Prostate gland (tissue), 2 donors: ENCODE measurements around the gene KDM8. TPM values are rescaled to one million over a fixed set of nuclear protein-coding genes. Genes with fewer than 3 reads are reported as not detected.
"Not testable (repeated sequence)": the region's sequence is repeated elsewhere in the genome, so short reads cannot be mapped to it uniquely, and the experiment has no call there.

Experiments used
- DNase-seq: peaks from one replicate; pipeline ENCODE4 v3.0.0-alpha.2; 2019; ENCODE audit warnings: low spot score
- H3K27ac ChIP-seq, 2 donors: fragments of 200-600 bp; sonication (generic); 2 replicates each; pipeline ENCODE4 v1.5.1; 2017 to 2019
- H3K27me3 ChIP-seq: fragments of 200-600 bp; sonication (generic); replicated peaks from 2 replicates; pipeline ENCODE4 v1.5.1; 2019; ENCODE audit not compliant: insufficient read depth
- H3K36me3 ChIP-seq, 2 donors: fragments of 200-600 bp; sonication (generic); 1 replicate in 1 of 2; 2 replicates in 1 of 2; pipeline versions ENCODE4 v1.5.1 to v1.8.1; 2017 to 2019
- H3K4me1 ChIP-seq: fragments of 200-600 bp; sonication (generic); replicated peaks from 2 replicates; pipeline ENCODE4 v1.5.1; 2019
- H3K4me3 ChIP-seq, 2 donors: fragments of 200-600 bp; sonication (generic); 2 replicates each; pipeline ENCODE4 v1.5.1; 2017 to 2019
- H3K9me3 ChIP-seq: fragments of 200-600 bp; sonication (generic); 2 replicates; pipeline ENCODE4 v1.5.1; 2017
- POLR2A ChIP-seq: fragments of 450-650 bp; IDR thresholded peaks from one replicate; pipeline ENCODE4 v1.6.1; 2016; ENCODE audit warnings: antibody characterized with exemption, mild to moderate bottlenecking
- POLR2AphosphoS5 ChIP-seq: sonication (generic); formaldehyde crosslinking; IDR thresholded peaks from one replicate; pipeline ENCODE4 v1.6.1; 2017; ENCODE audit warnings: antibody characterized with exemption
- WGBS: methylation state at CpG from one replicate; pipeline ENCODE4 v1.1.5; 2018; 5-methylcytosine and 5-hydroxymethylcytosine counted together
- intact Hi-C: fragments of 100-400 bp; cut with DNase I; formaldehyde crosslinking; loops from one replicate; pipeline ENCODE4 v1.14.2; 2022
- total RNA-seq, 2 donors: library from RNA; depleted of rRNA; stranded (reverse); fragments of >200 nt; gene quantifications; one replicate each; pipeline ENCODE4 v1.1.0, GENCODE V29; 2016
- TF ChIP-seq, protein P1 (sequence below), 4 experiments: fragments of 200-600 bp in 2 of 4; fragments of 450-650 bp in 2 of 4; sonication (generic) in 2 of 4; IDR thresholded peaks; 1 replicate in 3 of 4; 2 replicates in 1 of 4; pipeline ENCODE4 v1.5.1; 2016 to 2019; ENCODE audit warnings: antibody characterized with exemption in 4 of 4, mild to moderate bottlenecking in 2 of 4, moderate library complexity in 2 of 4

Gene KDM8
- total RNA-seq, 2 donors from 2014 or later = 5.6 to 15.3 TPM

DNA sequence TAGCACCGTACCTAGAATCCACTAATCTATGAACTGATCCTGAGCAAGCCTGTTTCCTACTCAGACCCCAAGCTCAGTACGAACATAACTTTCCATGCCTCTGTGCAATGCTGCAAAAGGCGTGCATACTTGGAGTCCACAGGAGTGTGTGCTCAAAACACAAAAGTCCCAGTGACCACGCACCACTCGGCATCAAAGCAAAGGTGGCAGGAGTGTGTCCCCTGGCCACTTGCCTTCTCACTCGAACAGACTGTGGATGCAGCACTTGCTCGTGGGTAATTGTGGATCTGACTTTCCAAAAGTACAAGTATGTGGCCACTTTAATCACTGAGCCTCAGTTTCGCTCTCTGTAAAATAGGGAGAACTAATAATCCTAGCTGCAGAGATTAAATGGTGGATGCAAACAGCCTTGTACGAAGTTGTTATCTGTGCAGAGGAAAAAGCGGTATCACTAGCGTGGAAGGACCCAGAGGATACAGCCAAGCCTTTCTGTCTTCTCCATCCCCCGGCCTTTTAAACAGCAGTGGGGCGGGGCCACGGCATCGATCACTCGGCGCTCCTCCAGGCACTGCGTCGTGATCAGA is 311 bp upstream of the KDM8 start:
- intact Hi-C loops = no loop called here
- Histone ChIP-seq H3K4me3 (peak overlapping the region; percentile 48 to 54), H3K36me3 (no peaks in the 10 kb centered on the region), H3K27me3 (no peaks in the 10 kb centered on the region), H3K4me1 (peaks cover 7% of the 10 kb centered on the region), H3K27ac (peak overlapping the region; percentile 94), H3K9me3 (no peaks in the 10 kb centered on the region)
- TF ChIP-seq, protein P1, sequence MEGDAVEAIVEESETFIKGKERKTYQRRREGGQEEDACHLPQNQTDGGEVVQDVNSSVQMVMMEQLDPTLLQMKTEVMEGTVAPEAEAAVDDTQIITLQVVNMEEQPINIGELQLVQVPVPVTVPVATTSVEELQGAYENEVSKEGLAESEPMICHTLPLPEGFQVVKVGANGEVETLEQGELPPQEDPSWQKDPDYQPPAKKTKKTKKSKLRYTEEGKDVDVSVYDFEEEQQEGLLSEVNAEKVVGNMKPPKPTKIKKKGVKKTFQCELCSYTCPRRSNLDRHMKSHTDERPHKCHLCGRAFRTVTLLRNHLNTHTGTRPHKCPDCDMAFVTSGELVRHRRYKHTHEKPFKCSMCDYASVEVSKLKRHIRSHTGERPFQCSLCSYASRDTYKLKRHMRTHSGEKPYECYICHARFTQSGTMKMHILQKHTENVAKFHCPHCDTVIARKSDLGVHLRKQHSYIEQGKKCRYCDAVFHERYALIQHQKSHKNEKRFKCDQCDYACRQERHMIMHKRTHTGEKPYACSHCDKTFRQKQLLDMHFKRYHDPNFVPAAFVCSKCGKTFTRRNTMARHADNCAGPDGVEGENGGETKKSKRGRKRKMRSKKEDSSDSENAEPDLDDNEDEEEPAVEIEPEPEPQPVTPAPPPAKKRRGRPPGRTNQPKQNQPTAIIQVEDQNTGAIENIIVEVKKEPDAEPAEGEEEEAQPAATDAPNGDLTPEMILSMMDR (IDR thresholded peaks at IDR 0.05) = no peak
- TF ChIP-seq POLR2AphosphoS5 = no peak
- TF ChIP-seq POLR2A = no peak
- DNase-seq = peak; percentile 83
- 25% methylated on average over 19 of the region's 19 CpGs for WGBS

DNA sequence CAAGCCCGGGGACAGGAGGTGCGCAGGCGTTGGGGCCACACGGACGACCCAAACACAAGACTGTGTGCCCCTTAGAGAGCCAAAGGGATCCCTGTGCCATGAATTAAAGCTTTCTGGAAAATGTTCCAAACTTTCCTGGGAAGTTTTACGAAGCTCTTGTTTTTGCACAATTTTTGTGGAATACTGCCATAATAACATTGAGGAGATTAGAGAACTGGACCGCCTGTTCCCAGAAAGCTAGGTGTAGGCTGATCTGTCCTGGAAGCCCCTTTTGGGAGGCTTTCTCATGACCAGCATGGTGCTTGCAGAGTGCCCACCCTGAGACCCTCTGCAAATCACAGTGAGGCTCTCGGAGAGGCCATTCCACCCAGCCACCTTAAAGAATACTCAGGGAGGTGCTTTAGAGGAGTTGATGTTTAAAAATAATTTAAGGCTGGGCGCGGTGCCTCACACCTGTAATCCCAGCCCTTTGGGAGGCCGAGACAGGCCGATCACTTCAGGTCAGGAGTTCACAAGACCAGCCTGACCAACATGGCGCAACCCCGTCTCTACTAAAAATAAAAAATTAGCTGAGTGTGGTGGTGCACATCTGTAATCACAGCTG is 1.1 kb downstream of the KDM8 start:
- TF ChIP-seq, protein P1 (IDR thresholded peaks at IDR 0.05) = no peak
- TF ChIP-seq POLR2A = no peak
- TF ChIP-seq POLR2AphosphoS5 = no peak
- WGBS = 54% methylated on average over 14 of the region's 14 CpGs
- no peaks in the 10 kb centered on the region for H3K27me3 ChIP-seq
- H3K4me3 ChIP-seq = peak overlapping the region; percentile 48 to 54
- no peaks in the 10 kb centered on the region for H3K36me3 ChIP-seq
- H3K27ac ChIP-seq = peak overlapping the region; percentile 94
- peaks cover 7% of the 10 kb centered on the region for H3K4me1 ChIP-seq
- H3K9me3 ChIP-seq = no peaks in the 10 kb centered on the region
- intact Hi-C loops = no loop called here
- DNase-seq = no peak

DNA sequence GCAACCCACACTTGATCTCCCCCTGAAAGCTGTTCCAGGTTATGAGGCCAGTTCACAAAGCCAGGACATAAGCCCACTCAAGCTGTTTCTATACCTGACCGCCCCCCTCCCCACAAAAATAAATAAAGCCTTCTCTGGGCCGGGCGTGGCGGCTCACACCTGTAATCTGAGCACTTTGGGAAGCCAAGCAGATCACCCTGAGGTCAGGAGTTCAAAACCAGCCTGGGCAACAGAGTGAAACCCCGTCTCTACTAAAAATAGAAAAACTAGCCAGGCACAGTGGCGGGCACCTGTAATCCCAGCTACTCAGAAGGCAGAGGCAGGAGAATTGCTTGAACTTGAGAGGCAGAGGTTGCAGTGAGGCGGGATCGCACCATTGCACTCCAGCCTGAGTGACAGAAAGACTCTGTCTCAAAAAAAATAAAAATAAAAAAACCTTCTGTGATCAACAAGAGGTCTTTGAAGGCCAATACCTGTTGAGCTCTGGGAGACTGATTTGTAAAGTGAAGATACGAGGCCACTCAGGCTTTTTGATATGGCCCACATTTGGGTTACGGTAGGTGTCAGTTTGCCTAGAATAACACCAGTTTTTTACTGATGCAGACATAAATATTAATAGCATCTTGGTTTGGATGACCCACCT is 2.2 kb downstream of the KDM8 start:
- H3K9me3 ChIP-seq = no peaks in the 10 kb centered on the region
- H3K36me3 ChIP-seq = no peaks in the 10 kb centered on the region
- H3K27me3 ChIP-seq = no peaks in the 10 kb centered on the region
- H3K4me3 ChIP-seq = no peak overlapping the region
- DNase-seq = no peak
- peaks cover 7% of the 10 kb centered on the region for H3K4me1 ChIP-seq
- H3K27ac ChIP-seq = no peak overlapping the region
- TF ChIP-seq, protein P1 (IDR thresholded peaks at IDR 0.05) = no peak
- TF ChIP-seq POLR2AphosphoS5 (no peak), POLR2A (no peak)
- WGBS = 88% methylated on average over 10 of the region's 10 CpGs
- intact Hi-C loops = no loop called here

DNA sequence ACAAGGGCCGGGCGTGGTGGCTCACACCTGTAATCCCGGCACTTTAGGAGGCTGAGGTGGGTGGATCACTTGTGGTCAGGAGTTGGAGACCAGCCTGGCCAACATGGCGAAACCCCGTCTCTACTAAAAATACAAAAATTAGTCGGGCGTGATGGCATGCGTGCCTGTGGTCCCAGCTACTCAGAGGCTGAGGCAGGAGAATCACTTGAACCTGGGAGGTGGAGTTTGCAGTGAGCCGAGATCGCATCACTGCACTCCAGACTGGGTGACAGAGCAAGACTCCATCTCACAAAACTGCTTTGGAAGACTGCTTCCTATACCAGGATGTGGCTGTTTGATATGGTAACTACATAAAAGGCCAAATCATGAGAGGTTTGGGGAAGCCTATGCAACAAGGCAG is 3.8 kb downstream of the KDM8 start:
- H3K36me3 ChIP-seq, H3K4me3 ChIP-seq, intact Hi-C loops, H3K27ac ChIP-seq, H3K4me1 ChIP-seq, H3K27me3 ChIP-seq, DNase-seq, H3K9me3 ChIP-seq: not testable (repeated sequence)
- 94% methylated on average over 10 of the region's 10 CpGs for WGBS

DNA sequence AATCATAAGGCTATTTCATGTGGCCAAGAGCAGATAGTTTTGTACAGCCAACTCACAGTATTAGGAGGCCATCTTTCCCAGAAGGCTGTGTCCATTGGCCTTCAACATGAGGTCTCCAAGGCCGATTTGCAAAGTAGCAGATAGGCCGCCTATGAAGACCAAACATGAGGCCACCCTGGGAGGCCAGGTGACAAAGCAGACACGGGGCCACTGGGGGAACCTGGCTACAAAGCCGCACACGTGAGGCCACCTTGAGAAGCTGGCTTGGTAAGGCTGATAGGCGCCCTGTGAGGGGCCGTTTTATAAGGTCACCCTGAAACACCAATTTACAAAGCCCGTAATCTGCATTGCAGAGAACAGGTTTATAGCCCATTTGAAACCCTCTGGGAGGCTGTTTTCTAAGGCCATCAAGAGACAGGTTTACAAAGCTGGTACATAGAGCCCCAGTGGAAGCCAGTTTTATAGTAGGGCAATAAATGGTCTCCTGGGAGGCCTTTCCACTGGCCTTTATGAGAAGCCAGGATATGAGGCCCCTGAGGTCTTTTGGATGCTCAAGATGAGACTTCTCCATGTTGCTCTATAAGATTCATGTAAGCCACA is 4.9 kb downstream of the KDM8 start:
- Histone ChIP-seq H3K9me3 (no peaks in the 10 kb centered on the region), H3K4me3 (no peak overlapping the region), H3K4me1 (peaks cover 7% of the 10 kb centered on the region), H3K27ac (no peak overlapping the region), H3K27me3 (no peaks in the 10 kb centered on the region), H3K36me3 (no peaks in the 10 kb centered on the region)
- TF ChIP-seq, protein P1 (IDR thresholded peaks at IDR 0.05) = no peak
- TF ChIP-seq POLR2A (no peak), POLR2AphosphoS5 (no peak)
- no peak for DNase-seq
- intact Hi-C loops = no loop called here
- WGBS = 63% methylated on average over 8 of the region's 8 CpGs
